Tibial nerve (tissue), 4 donors: ENCODE data around the gene WNT2. TPM values are rescaled to one million over a fixed set of nuclear protein-coding genes. Genes with fewer than 3 reads are reported as not detected.

ENCODE experiments used
- DNase-seq, 2 donors: peaks; one replicate each; pipeline ENCODE4 v3.0.0-alpha.2; 2019; ENCODE audit warnings: low spot score in 2 of 2
- H3K27ac ChIP-seq, 4 donors: fragments of 200-600 bp; sonication (generic) in 3 of 4; one replicate each; pipeline ENCODE4 v1.5.1; 2017 to 2019; ENCODE audit warnings: mild to moderate bottlenecking in 1 of 4
- H3K27me3 ChIP-seq, 2 donors: fragments of 200-600 bp; sonication (generic) in 1 of 2; one replicate each; pipeline versions ENCODE4 v1.5.1 to v1.6.0; 2017 to 2019
- H3K36me3 ChIP-seq, 3 donors: fragments of 200-600 bp; sonication (generic); one replicate each; pipeline ENCODE4 v1.5.1; 2018 to 2019
- H3K4me1 ChIP-seq, 4 donors: fragments of 200-600 bp; sonication (generic) in 3 of 4; one replicate each; pipeline ENCODE4 v1.5.1; 2017 to 2019
- H3K4me3 ChIP-seq, 4 donors: fragments of 200-600 bp; sonication (generic) in 3 of 4; one replicate each; pipeline ENCODE4 v1.5.1; 2017 to 2019; ENCODE audit warnings: mild to moderate bottlenecking in 1 of 4, moderate library complexity in 1 of 4
- H3K9me3 ChIP-seq, 4 donors: fragments of 200-600 bp; sonication (generic) in 3 of 4; one replicate each; pipeline ENCODE4 v1.5.1; 2017 to 2019
- EP300 ChIP-seq, 2 donors: sonication (generic); formaldehyde crosslinking; IDR thresholded peaks; one replicate each; pipeline ENCODE4 v1.6.1; 2017; ENCODE audit warnings: antibody characterized with exemption in 2 of 2, mild to moderate bottlenecking in 1 of 2
- POLR2A ChIP-seq, 2 donors: fragments of 450-650 bp; IDR thresholded peaks; one replicate each; pipeline ENCODE4 v1.6.1; 2017; ENCODE audit warnings: antibody characterized with exemption in 2 of 2, mild to moderate bottlenecking in 2 of 2, moderate library complexity in 2 of 2
- WGBS, 2 donors: methylation state at CpG; one replicate each; pipeline ENCODE4 v1.1.5; 2018; 5-methylcytosine and 5-hydroxymethylcytosine counted together
- total RNA-seq, 4 donors: library from RNA; depleted of rRNA; stranded (reverse); fragments of >200 nt; gene quantifications; one replicate each; pipeline ENCODE4 v1.1.0, GENCODE V29; 2016
- TF ChIP-seq, protein P1 (sequence below), 5 experiments: fragments of 200-600 bp in 3 of 5; fragments of 450-650 bp in 2 of 5; sonication (generic) in 3 of 5; IDR thresholded peaks; one replicate each; pipeline ENCODE4 v1.5.1; 2016 to 2019; ENCODE audit warnings: antibody characterized with exemption in 5 of 5, mild to moderate bottlenecking in 3 of 5, moderate library complexity in 2 of 5

WNT2 gene
- total RNA-seq, 4 donors from 2014 or later, result 0.59 to 1.7 TPM; not detected in 2

DNA sequence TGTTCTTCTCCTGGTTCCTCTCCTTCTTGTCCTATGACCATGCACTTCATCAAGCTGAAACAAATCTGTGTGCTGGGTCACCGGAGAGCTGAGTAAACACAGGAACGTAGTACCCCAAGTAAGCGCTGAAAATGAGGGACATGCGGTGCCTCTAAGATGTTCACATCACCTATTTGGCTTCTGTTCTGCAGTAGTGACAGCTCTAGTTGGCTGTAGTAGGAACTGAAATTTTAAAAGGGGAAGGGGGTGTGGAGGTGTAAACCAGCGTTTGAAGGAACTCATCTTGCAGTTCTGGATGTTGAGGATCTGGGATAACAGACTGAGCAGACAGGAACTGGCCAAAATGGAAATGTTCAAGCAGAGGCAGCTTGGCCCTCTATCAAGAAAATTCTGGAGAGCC is 85.2 kb downstream of the WNT2 start:
- Histone ChIP-seq H3K4me3 (no peak overlapping the region), H3K27ac (no peak overlapping the region), H3K36me3 (no peaks in the 10 kb centered on the region), H3K27me3 (no peaks in the 10 kb centered on the region), H3K9me3 (peaks cover 0 to 10% (median 0%) of the 10 kb centered on the region in 4 donors), H3K4me1 (no peaks in the 10 kb centered on the region)
- TF ChIP-seq POLR2A (IDR thresholded peaks at IDR 0.05), result no peak
- TF ChIP-seq, protein P1, sequence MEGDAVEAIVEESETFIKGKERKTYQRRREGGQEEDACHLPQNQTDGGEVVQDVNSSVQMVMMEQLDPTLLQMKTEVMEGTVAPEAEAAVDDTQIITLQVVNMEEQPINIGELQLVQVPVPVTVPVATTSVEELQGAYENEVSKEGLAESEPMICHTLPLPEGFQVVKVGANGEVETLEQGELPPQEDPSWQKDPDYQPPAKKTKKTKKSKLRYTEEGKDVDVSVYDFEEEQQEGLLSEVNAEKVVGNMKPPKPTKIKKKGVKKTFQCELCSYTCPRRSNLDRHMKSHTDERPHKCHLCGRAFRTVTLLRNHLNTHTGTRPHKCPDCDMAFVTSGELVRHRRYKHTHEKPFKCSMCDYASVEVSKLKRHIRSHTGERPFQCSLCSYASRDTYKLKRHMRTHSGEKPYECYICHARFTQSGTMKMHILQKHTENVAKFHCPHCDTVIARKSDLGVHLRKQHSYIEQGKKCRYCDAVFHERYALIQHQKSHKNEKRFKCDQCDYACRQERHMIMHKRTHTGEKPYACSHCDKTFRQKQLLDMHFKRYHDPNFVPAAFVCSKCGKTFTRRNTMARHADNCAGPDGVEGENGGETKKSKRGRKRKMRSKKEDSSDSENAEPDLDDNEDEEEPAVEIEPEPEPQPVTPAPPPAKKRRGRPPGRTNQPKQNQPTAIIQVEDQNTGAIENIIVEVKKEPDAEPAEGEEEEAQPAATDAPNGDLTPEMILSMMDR (IDR thresholded peaks at IDR 0.05), result no peak
- no peak for DNase-seq
- WGBS, 2 donors, result 78 to 84% methylated on average over 5 of the region's 5 CpGs

DNA sequence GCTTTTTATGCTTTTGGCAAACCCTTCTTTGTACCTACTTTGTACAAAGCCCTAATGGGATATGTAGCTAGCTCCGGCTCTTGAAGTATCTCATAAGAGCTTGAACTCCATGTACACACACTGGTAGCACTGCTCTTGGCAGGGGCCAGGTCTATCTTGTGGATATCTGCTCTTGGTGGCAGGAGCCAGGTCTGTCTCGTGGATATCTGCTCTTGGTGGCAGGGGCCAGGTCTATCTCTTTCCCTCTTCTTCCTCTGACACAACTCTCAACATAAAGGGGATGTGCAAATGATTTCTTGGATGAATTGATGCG is 91.9 kb downstream of the WNT2 start:
- TF ChIP-seq EP300 (IDR thresholded peaks at IDR 0.05) (no peak), POLR2A (IDR thresholded peaks at IDR 0.05) (no peak)
- TF ChIP-seq, protein P1 (IDR thresholded peaks at IDR 0.05), result no peak
- Histone ChIP-seq H3K9me3 (peaks cover 0 to 10% (median 0%) of the 10 kb centered on the region in 4 donors), H3K4me3 (no peak overlapping the region), H3K27ac (no peak overlapping the region), H3K36me3 (no peaks in the 10 kb centered on the region), H3K27me3 (no peaks in the 10 kb centered on the region), H3K4me1 (no peaks in the 10 kb centered on the region)
- no peak for DNase-seq
- WGBS, 2 donors, result 75 to 82% methylated on average over 3 of the region's 3 CpGs

DNA sequence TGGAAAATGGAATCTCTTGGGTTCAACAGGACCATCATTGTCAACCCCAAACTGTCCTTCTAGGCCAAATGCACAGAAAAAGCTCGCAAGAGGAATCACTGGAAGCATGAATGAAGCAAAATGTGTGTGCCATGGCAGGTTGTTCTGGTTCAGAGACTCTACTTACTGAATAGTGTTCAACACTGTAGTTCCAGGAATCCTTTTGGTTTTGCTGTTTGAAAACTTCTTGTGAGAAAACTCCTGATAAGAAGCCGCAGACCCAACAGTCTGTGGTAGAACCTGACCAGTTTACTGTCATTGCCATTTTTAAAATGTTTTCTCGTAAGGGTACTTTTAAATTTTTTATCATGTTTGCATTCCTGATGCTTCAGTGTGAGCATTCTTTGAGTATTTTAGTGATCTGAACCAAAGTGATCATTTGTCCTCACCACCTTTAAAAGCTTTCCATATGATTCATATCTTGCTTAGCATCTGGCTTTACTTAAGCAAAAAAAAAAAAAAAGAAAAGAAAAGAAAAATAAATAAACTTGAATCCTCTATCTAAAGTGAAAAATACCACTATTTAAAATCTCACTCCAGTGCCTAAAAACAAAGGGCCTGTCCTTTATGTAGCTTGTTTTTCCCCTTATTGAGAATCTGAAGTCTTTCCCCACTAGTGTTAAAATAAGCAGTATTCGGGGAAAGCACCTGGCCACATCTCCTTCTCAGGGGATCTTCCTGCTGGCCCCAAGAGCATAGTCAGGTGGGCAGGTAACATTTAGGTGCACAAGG is 92.4 kb downstream of the WNT2 start:
- Histone ChIP-seq H3K36me3 (no peaks in the 10 kb centered on the region), H3K4me1 (no peaks in the 10 kb centered on the region), H3K4me3 (no peak overlapping the region), H3K27ac (no peak overlapping the region), H3K9me3 (peaks cover 0 to 4% (median 0%) of the 10 kb centered on the region in 4 donors), H3K27me3 (no peaks in the 10 kb centered on the region)
- TF ChIP-seq EP300 (IDR thresholded peaks at IDR 0.05) (no peak), POLR2A (IDR thresholded peaks at IDR 0.05) (no peak)
- TF ChIP-seq, protein P1 (IDR thresholded peaks at IDR 0.05), result no peak
- DNase-seq, result no peak
- 73 to 75% methylated on average over 4 of the region's 4 CpGs for WGBS, 2 donors

DNA sequence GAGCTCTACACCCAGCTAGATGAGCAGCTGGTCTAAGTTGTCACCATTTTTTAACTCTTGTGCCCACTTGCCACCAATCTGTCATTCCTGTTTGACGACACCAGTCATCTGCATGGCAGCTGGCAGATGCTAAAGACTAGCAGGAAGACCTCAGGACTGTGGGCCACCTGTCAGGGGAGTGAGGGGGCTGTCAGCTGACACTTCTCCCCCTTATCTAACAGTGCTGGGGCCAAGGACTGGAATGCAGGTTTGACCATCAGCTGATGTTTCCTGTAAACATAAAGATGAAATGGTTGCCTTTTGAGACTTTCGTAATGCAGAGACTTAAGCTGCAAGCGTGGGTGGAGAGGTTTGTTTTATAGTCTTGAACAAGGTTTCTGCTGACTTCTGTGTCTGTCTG is 93.5 kb downstream of the WNT2 start:
- H3K27me3 ChIP-seq, result no peaks in the 10 kb centered on the region
- H3K4me1 ChIP-seq, result no peaks in the 10 kb centered on the region
- TF ChIP-seq EP300 (IDR thresholded peaks at IDR 0.05) (no peak), POLR2A (IDR thresholded peaks at IDR 0.05) (no peak)
- TF ChIP-seq, protein P1 (IDR thresholded peaks at IDR 0.05), result no peak
- H3K4me3 ChIP-seq, result no peak overlapping the region
- H3K36me3 ChIP-seq, result no peaks in the 10 kb centered on the region
- H3K9me3 ChIP-seq, result no peaks in the 10 kb centered on the region
- WGBS, 2 donors, result 89 to 93% methylated on average over 3 of the region's 3 CpGs
- no peak overlapping the region for H3K27ac ChIP-seq
- DNase-seq, result no peak

DNA sequence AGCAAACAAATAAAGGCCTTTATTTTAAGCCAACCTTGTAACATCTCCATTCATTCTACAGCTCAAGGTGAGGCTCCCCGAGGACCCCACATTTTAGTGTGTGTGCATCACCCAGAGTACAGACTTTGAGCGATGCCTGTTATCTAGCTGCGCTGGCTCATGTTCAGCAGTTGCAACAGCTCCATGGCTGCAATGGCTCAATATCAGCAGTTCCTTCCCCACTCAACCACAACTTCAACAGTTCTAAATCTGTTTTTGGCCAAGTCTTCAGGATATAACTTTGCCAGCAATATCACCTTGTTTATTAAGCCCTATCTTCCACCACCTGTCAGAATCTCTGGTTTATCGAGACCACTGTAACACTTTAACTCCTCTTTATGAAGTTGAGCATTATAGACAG is 95.8 kb downstream of the WNT2 start:
- no peaks in the 10 kb centered on the region for H3K9me3 ChIP-seq
- no peaks in the 10 kb centered on the region for H3K27me3 ChIP-seq
- H3K4me1 ChIP-seq, result no peaks in the 10 kb centered on the region
- TF ChIP-seq POLR2A (IDR thresholded peaks at IDR 0.05), result no peak
- TF ChIP-seq EP300 (IDR thresholded peaks at IDR 0.05), result no peak
- TF ChIP-seq, protein P1 (IDR thresholded peaks at IDR 0.05), result no peak
- no peak overlapping the region for H3K4me3 ChIP-seq
- peaks cover 0 to 21% (median 0%) of the 10 kb centered on the region in 3 donors for H3K36me3 ChIP-seq
- H3K27ac ChIP-seq, result no peak overlapping the region
- DNase-seq, result no peak
- 79 to 82% methylated on average over 4 of the region's 4 CpGs for WGBS, 2 donors
